GM12875 (cell line): ENCODE results near the gene MINDY3.

Source experiments
- H3K4me3 ChIP-seq: one replicate; pipeline ENCODE4 v1.5.1; 2011; ENCODE audit warnings: low read depth, low read length, control low read depth
- TF ChIP-seq, protein P1 (sequence below): IDR thresholded peaks from 2 replicates; pipeline ENCODE4 v1.5.1; 2011; ENCODE audit warnings: low read depth, mild to moderate bottlenecking, control low read depth, inconsistent platforms, low read length, moderate library complexity, borderline replicate concordance; ENCODE audit not compliant: insufficient read depth

MINDY3 gene

DNA sequence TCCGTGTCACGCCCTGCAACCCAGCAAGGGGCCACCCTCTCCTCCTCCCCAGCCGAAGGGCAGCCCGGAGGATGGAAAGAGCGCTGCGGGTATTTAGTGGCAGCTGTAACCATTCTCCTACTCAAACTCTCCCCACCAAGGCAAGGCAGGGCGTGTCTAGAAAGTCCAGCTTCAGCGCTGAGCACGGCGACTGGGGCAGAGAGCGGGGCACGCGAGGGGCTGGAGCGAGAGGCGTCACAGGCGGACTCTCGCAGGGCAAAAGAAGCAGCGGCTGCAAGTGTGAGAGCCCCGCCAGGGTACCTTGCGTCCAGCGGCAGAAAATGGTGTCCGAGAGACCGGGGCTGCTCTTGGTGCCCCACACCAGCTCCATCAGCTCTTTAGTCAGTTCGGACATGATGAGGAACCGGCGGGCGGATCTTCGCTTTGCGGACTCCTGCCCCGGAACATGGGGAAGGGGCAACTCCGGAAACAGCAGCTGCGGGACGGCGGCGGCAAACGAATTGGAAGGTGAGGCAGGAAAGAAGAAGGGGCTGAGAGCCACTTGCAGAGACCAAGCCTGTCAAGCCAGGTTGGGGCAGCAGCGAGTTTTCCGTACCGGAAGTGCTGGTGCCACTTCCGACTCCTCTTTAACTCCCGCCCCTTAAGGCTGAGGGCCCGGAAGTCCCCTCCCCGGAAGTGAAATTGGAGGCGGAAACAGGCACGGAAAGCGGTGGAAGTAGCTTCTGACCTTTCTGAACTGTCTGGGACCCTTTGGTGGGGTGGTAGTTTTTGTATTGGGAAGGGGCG, at the start of gene MINDY3:
Gene MINDY3 (minus strand): TSS at position 602 of the 786 bp plus-strand sequence. CDS start 208 bp downstream, at position 394.
- H3K4me3 ChIP-seq: peak within 1 kb of the TSS; percentile 84
- TF ChIP-seq, protein P1, sequence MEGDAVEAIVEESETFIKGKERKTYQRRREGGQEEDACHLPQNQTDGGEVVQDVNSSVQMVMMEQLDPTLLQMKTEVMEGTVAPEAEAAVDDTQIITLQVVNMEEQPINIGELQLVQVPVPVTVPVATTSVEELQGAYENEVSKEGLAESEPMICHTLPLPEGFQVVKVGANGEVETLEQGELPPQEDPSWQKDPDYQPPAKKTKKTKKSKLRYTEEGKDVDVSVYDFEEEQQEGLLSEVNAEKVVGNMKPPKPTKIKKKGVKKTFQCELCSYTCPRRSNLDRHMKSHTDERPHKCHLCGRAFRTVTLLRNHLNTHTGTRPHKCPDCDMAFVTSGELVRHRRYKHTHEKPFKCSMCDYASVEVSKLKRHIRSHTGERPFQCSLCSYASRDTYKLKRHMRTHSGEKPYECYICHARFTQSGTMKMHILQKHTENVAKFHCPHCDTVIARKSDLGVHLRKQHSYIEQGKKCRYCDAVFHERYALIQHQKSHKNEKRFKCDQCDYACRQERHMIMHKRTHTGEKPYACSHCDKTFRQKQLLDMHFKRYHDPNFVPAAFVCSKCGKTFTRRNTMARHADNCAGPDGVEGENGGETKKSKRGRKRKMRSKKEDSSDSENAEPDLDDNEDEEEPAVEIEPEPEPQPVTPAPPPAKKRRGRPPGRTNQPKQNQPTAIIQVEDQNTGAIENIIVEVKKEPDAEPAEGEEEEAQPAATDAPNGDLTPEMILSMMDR: no peak

DNA sequence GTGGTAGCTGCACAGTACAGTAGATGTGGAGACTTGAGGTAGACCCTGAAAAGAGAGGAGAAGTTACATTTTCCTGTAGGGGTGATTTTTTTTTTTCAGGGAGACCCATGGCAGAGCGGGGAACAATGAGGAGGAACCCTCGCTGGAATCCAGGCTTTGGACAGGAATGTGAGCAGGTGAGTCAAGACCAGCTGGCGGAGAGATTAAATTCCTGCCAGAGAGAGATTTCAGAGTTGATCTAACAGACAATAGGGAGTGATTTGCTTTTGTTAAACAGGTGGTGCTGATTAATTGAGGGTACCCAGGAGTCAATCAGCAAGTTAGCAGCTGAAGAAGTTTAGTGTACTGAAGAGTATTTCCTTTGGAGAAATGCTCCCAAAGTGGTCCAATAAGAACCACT, 41.6 kb upstream of the MINDY3 start:
- H3K4me3 ChIP-seq: no peak overlapping the region
- TF ChIP-seq, protein P1: no peak

DNA sequence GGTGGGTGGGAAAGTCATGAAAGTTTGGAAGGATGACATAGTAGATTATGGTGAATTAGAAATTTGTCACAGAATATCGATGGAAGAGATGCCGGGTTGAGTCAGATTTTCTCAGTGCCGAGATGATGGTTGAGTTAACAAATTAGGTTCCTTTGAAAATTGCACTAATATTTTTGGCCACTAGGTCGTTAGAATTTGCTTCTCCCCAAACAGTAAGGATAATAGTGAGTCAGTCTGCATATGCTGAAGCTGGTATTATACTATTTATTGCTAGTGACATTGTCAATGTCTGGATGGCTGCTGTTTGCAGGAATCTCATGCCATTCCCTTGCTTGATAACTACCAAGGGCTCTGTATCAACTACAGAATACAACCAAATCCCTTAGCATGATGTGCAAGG, 37.7 kb upstream of the MINDY3 start:
- no peak overlapping the region for H3K4me3 ChIP-seq

DNA sequence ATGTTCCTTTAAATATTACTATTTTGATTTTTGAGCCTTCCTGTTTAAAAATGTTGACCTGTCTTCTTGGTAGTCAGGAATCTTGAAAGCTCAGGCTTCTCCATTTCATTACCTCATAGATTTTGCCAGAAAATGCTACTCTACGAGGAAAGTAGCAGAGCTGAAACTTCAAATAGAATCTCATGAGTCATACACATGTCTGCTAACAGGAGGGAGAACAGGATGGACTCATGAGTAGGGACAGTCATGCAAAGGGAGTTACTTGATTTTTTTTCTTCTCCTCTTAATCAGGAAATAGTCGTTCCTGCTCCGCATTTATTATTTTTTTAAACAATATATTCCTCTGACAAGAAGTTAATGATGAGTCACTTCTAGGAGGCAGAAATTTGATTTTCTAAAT, 37.0 kb upstream of the MINDY3 start:
- TF ChIP-seq, protein P1: no peak
- H3K4me3 ChIP-seq: no peak overlapping the region

More for the DNA sequence above, 37.7 kb upstream of the MINDY3 start:
- TF ChIP-seq, protein P1: no peak

DNA sequence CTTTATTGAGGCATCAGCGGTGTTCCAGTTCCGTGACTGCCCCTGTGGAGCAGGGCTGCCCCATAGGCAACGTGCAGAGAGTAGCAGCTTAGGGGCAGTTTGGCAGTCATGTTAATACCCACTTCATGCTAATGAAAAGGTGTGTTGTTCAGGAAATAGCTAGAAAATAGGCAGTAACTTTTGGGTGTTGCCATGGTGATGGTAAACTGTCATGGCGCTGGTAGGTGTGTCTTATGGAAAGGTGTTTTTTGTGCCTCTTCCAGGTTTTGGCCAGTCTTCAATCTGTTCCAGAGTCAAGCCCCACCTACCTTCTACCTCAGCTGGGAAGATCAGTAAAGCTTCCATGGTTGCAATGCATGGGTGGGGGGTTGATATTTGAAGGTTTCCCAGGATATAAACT, 36.3 kb upstream of the MINDY3 start:
- H3K4me3 ChIP-seq: no peak overlapping the region
- TF ChIP-seq, protein P1: no peak

DNA sequence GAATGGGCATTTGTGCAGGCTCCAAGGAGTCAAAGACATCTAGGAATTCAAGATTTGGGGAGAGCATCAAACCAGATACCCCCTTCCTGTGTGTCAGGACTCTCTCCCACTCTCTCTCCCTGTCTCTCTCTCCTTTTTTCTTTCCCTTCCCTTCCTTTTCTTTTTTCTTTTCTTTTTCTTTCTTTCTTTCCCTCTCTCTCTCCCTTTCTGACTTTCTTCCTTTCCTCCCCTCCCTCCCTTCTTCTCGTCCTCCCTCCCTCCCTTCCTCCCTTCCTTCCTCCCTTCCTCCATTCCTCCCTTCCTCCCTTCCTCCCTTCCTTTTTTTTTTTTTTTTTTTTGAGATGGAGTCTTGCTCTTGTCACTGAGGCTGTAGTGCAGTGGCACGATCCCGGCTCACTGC, 24.1 kb upstream of the MINDY3 start:
- H3K4me3 ChIP-seq: no peak overlapping the region
- TF ChIP-seq, protein P1: no peak

DNA sequence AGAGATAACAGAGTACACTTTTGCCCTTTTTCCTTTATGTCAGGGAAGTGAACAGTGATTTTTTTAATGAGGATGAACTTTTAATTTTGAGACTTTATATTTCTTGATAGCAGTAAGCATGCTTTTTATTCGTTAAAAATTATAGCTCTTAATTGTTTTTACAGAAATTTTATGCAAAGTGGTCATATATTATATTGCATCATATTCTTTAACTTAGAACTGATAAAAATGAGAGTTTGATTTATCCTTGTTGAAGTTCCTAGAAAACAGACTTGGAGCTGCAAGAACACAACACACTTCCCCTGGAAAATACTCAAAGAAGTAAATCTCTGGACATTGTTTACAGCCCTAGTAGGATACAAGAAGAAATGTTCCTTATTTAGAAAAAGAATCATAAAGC, 21.2 kb upstream of the MINDY3 start:
- no peak overlapping the region for H3K4me3 ChIP-seq
- TF ChIP-seq, protein P1: no peak
